ENCODE results near the gene NPAS3.

NPAS3 gene

GRCh38 chr14:33229269-33229929, 290.7 kb downstream of the NPAS3 start:
- TF ChIP-seq CTCF (IDR thresholded peaks at IDR 0.05; ENCODE audit: low read depth, low read length, missing control alignments) = no peak
- H3K4me3 ChIP-seq (ENCODE audit: low read depth, low read length) = no peak overlapping the region
- no peak for DNase-seq (ENCODE audit: low read depth)

GRCh38 chr14:33230021-33230420, 291.3 kb downstream of the NPAS3 start:
- no peak for DNase-seq (ENCODE audit: low read depth)
- no peak overlapping the region for H3K4me3 ChIP-seq (ENCODE audit: low read depth, low read length)
- no peak for TF ChIP-seq CTCF (IDR thresholded peaks at IDR 0.05; ENCODE audit: low read depth, low read length, missing control alignments)

GRCh38 chr14:33232031-33232430, 293.4 kb downstream of the NPAS3 start:
- TF ChIP-seq CTCF (IDR thresholded peaks at IDR 0.05; ENCODE audit: low read depth, low read length, missing control alignments) = no peak
- no peak for DNase-seq (ENCODE audit: low read depth)
- H3K4me3 ChIP-seq (ENCODE audit: low read depth, low read length) = no peak overlapping the region

- no peak for DNase-seq (ENCODE audit: low read depth)
- H3K4me3 ChIP-seq (ENCODE audit: low read depth, low read length) = no peak overlapping the region
- no peak for TF ChIP-seq CTCF (IDR thresholded peaks at IDR 0.05; ENCODE audit: low read depth, low read length, missing control alignments)
These were observed 298.5 kb downstream of the NPAS3 start for GRCh38 chr14:33237115-33237740.

- no peak overlapping the region for H3K4me3 ChIP-seq (ENCODE audit: low read depth, low read length)
- TF ChIP-seq CTCF (IDR thresholded peaks at IDR 0.05; ENCODE audit: low read depth, low read length, missing control alignments) = no peak
These were observed 300.8 kb downstream of the NPAS3 start for GRCh38 chr14:33239465-33239864.

GRCh38 chr14:33240466-33240865, 301.8 kb downstream of the NPAS3 start:
- no peak overlapping the region for H3K4me3 ChIP-seq (ENCODE audit: low read depth, low read length)
- TF ChIP-seq CTCF (IDR thresholded peaks at IDR 0.05; ENCODE audit: low read depth, low read length, missing control alignments) = no peak
- no peak for DNase-seq (ENCODE audit: low read depth)

More at GRCh38 chr14:33239465-33239864, 300.8 kb downstream of the NPAS3 start:
- DNase-seq (ENCODE audit: low read depth) = no peak

GRCh38 chr14:33241331-33241730, 302.7 kb downstream of the NPAS3 start:
- H3K4me3 ChIP-seq (ENCODE audit: low read depth, low read length) = no peak overlapping the region
- DNase-seq (ENCODE audit: low read depth) = no peak
- TF ChIP-seq CTCF (IDR thresholded peaks at IDR 0.05; ENCODE audit: low read depth, low read length, missing control alignments) = no peak
